GM12874 (cell line): ENCODE results near the gene NF1.

ENCODE experiments used
- CTCF ChIP-seq: IDR thresholded peaks from 2 replicates; pipeline ENCODE4 v1.5.1; 2011; ENCODE audit warnings: low read depth, mild to moderate bottlenecking, control low read depth, low read length, moderate library complexity; ENCODE audit not compliant: insufficient read depth

NF1 gene

GRCh38 chr17:31054761-31055160 is 40.0 kb upstream of the NF1 start:
- TF ChIP-seq CTCF = no peak

- TF ChIP-seq CTCF = no peak
Measured at GRCh38 chr17:31058976-31059375, 35.8 kb upstream of the NF1 start.

- no peak for TF ChIP-seq CTCF
Measured at GRCh38 chr17:31060791-31061550, 33.8 kb upstream of the NF1 start.

- peak; percentile 50 for TF ChIP-seq CTCF
Measured at GRCh38 chr17:31061678-31062077, 33.1 kb upstream of the NF1 start.

- no peak for TF ChIP-seq CTCF
Measured at GRCh38 chr17:31062346-31062745, 32.4 kb upstream of the NF1 start.

- no peak for TF ChIP-seq CTCF
Measured at GRCh38 chr17:31064707-31065106, 30.1 kb upstream of the NF1 start.

- no peak for TF ChIP-seq CTCF
Measured at GRCh38 chr17:31067691-31068184, 27.0 kb upstream of the NF1 start.

- peak; percentile 73 for TF ChIP-seq CTCF
Measured at GRCh38 chr17:31068291-31068690, 26.5 kb upstream of the NF1 start.
